Activated CD8-positive, alpha-beta memory T cell treated with anti-CD3 and anti-CD28 coated beads, Interleukin-2, amount 10 ng/mL, durations not matched to agents 7 days and 5 days (primary cell): ENCODE results near the gene TBX5. TPM values are rescaled to one million over a fixed set of nuclear protein-coding genes. Genes with fewer than 3 reads are reported as not detected.

Source experiments
- ATAC-seq: fragments of 150-1000 bp; cut with Tn5 transposase; one replicate; pipeline ENCODE4 v1.10.0; 2021; ENCODE audit warnings: moderate library complexity
- CTCF ChIA-PET: fragments of 350-600 bp; sonication (Branson Sonifier 250); formaldehyde crosslinking; loops from one replicate; lab custom pipeline; 2021; ENCODE audit warnings: antibody characterized with exemption; lab: Charles Lee
- DNase-seq: peaks from one replicate; pipeline ENCODE4 v3.0.0-alpha.2; 2020
- H3K27ac Mint-ChIP-seq: one replicate; pipeline ENCODE4 v1.8.0; 2021; ENCODE audit warnings: mild to moderate bottlenecking, mixed read lengths
- H3K27me3 Mint-ChIP-seq: one replicate; pipeline ENCODE4 v1.8.0; 2021; ENCODE audit warnings: mixed read lengths
- H3K36me3 Mint-ChIP-seq: one replicate; pipeline ENCODE4 v1.8.0; 2021; ENCODE audit warnings: mild to moderate bottlenecking, mixed read lengths
- H3K4me1 Mint-ChIP-seq: one replicate; pipeline ENCODE4 v1.8.0; 2021; ENCODE audit warnings: mixed read lengths
- H3K4me3 Mint-ChIP-seq: one replicate; pipeline ENCODE4 v1.8.0; 2021; ENCODE audit warnings: mild to moderate bottlenecking, moderate library complexity, mixed read lengths
- H3K9me3 Mint-ChIP-seq: one replicate; pipeline ENCODE4 v1.8.0; 2022; ENCODE audit warnings: low read depth, mixed read lengths
- total RNA-seq, 2 experiments: library from RNA; stranded (reverse); gene quantifications; one replicate each; pipeline ENCODE4 v1.2.3, GENCODE V29; 2021

TBX5 gene
- total RNA-seq, 2 experiments from 2014 or later, result not detected

GRCh38 chr12:114396869-114397719 is 8.8 kb downstream of the TBX5 start:
- DNase-seq (no peak), ATAC-seq (no peak)
- CTCF ChIA-PET, result no interaction called here
- Mint-ChIP-seq H3K36me3 (no peaks in the 10 kb centered on the region), H3K9me3 (no peaks in the 10 kb centered on the region), H3K27me3 (peaks cover 93% of the 10 kb centered on the region), H3K4me3 (no peak overlapping the region), H3K27ac (no peak overlapping the region), H3K4me1 (no peaks in the 10 kb centered on the region)

- H3K4me1 Mint-ChIP-seq, result no peaks in the 10 kb centered on the region
- H3K27ac Mint-ChIP-seq, result no peak overlapping the region
- H3K36me3 Mint-ChIP-seq, result no peaks in the 10 kb centered on the region
- peaks cover 90% of the 10 kb centered on the region for H3K27me3 Mint-ChIP-seq
- no peak for ATAC-seq
- no peak overlapping the region for H3K4me3 Mint-ChIP-seq
- no peak for DNase-seq
- no peaks in the 10 kb centered on the region for H3K9me3 Mint-ChIP-seq
- CTCF ChIA-PET, result no interaction called here
Observed at GRCh38 chr12:114396153-114396868, 9.6 kb downstream of the TBX5 start.

GRCh38 chr12:114395755-114396152 is 10.2 kb downstream of the TBX5 start:
- Mint-ChIP-seq H3K36me3 (no peaks in the 10 kb centered on the region), H3K9me3 (no peaks in the 10 kb centered on the region), H3K4me3 (no peak overlapping the region), H3K27ac (no peak overlapping the region), H3K27me3 (peaks cover 90% of the 10 kb centered on the region), H3K4me1 (no peaks in the 10 kb centered on the region)
- DNase-seq, result no peak
- no peak for ATAC-seq
- CTCF ChIA-PET, result no interaction called here

- DNase-seq (no peak), ATAC-seq (no peak)
- no peaks in the 10 kb centered on the region for H3K36me3 Mint-ChIP-seq
- no peaks in the 10 kb centered on the region for H3K9me3 Mint-ChIP-seq
- no peak overlapping the region for H3K27ac Mint-ChIP-seq
- H3K4me3 Mint-ChIP-seq, result no peak overlapping the region
- H3K4me1 Mint-ChIP-seq, result no peaks in the 10 kb centered on the region
- CTCF ChIA-PET, result no interaction called here
- H3K27me3 Mint-ChIP-seq, result peaks cover 86% of the 10 kb centered on the region
Observed at GRCh38 chr12:114395233-114395632, 10.7 kb downstream of the TBX5 start.

- Mint-ChIP-seq H3K27me3 (peaks cover 70% of the 10 kb centered on the region), H3K9me3 (no peaks in the 10 kb centered on the region), H3K36me3 (no peaks in the 10 kb centered on the region), H3K27ac (no peak overlapping the region), H3K4me3 (no peak overlapping the region), H3K4me1 (no peaks in the 10 kb centered on the region)
- DNase-seq, result no peak
- CTCF ChIA-PET, result interaction anchor here (0.5 kb wide), 1 partner anchor 86 kb away, joined by 3 read pairs; no protein-coding TSS in a partner anchor
- ATAC-seq, result no peak
Observed at GRCh38 chr12:114393569-114393968, 12.4 kb downstream of the TBX5 start.

GRCh38 chr12:114392909-114393308 is 13.0 kb downstream of the TBX5 start:
- H3K4me1 Mint-ChIP-seq, result no peaks in the 10 kb centered on the region
- no peaks in the 10 kb centered on the region for H3K36me3 Mint-ChIP-seq
- no peak overlapping the region for H3K27ac Mint-ChIP-seq
- CTCF ChIA-PET, result interaction anchor here (0.5 kb wide), 1 partner anchor 87 kb away, joined by 3 read pairs; no protein-coding TSS in a partner anchor
- DNase-seq, result no peak
- peaks cover 63% of the 10 kb centered on the region for H3K27me3 Mint-ChIP-seq
- ATAC-seq, result no peak
- H3K4me3 Mint-ChIP-seq, result no peak overlapping the region
- H3K9me3 Mint-ChIP-seq, result no peaks in the 10 kb centered on the region

- no peaks in the 10 kb centered on the region for H3K4me1 Mint-ChIP-seq
- no peaks in the 10 kb centered on the region for H3K9me3 Mint-ChIP-seq
- H3K27me3 Mint-ChIP-seq, result peaks cover 46% of the 10 kb centered on the region
- H3K27ac Mint-ChIP-seq, result no peak overlapping the region
- DNase-seq (no peak), ATAC-seq (no peak)
- CTCF ChIA-PET, result no interaction called here
- no peaks in the 10 kb centered on the region for H3K36me3 Mint-ChIP-seq
- no peak overlapping the region for H3K4me3 Mint-ChIP-seq
Observed at GRCh38 chr12:114391088-114391487, 14.9 kb downstream of the TBX5 start.

- Mint-ChIP-seq H3K4me3 (no peak overlapping the region), H3K36me3 (no peaks in the 10 kb centered on the region), H3K9me3 (peaks cover 3% of the 10 kb centered on the region), H3K27me3 (no peaks in the 10 kb centered on the region), H3K4me1 (no peaks in the 10 kb centered on the region), H3K27ac (no peak overlapping the region)
- CTCF ChIA-PET, result no interaction called here
- DNase-seq (no peak), ATAC-seq (no peak)
Observed at GRCh38 chr12:114384739-114385138, 21.2 kb downstream of the TBX5 start.

GRCh38 chr12:114381177-114381576 is 24.8 kb downstream of the TBX5 start:
- no peaks in the 10 kb centered on the region for H3K36me3 Mint-ChIP-seq
- CTCF ChIA-PET, result interaction anchor here (0.9 kb wide), 1 partner anchor 127 kb away, joined by 4 read pairs; no protein-coding TSS in a partner anchor
- H3K27ac Mint-ChIP-seq, result no peak overlapping the region
- no peaks in the 10 kb centered on the region for H3K4me1 Mint-ChIP-seq
- DNase-seq, result no peak
- no peak overlapping the region for H3K4me3 Mint-ChIP-seq
- no peak for ATAC-seq
- peaks cover 3% of the 10 kb centered on the region for H3K9me3 Mint-ChIP-seq
- H3K27me3 Mint-ChIP-seq, result no peaks in the 10 kb centered on the region

- no peaks in the 10 kb centered on the region for H3K27me3 Mint-ChIP-seq
- H3K4me3 Mint-ChIP-seq, result no peak overlapping the region
- no peak for DNase-seq
- H3K9me3 Mint-ChIP-seq, result peaks cover 2% of the 10 kb centered on the region
- no peaks in the 10 kb centered on the region for H3K36me3 Mint-ChIP-seq
- H3K27ac Mint-ChIP-seq, result no peak overlapping the region
- no peaks in the 10 kb centered on the region for H3K4me1 Mint-ChIP-seq
- CTCF ChIA-PET, result no interaction called here
- no peak for ATAC-seq
Observed at GRCh38 chr12:114371733-114372132, 34.2 kb downstream of the TBX5 start.

- Mint-ChIP-seq H3K9me3 (peaks cover 2% of the 10 kb centered on the region), H3K27me3 (no peaks in the 10 kb centered on the region), H3K27ac (no peak overlapping the region), H3K36me3 (no peaks in the 10 kb centered on the region), H3K4me3 (no peak overlapping the region), H3K4me1 (no peaks in the 10 kb centered on the region)
- ATAC-seq, result no peak
- CTCF ChIA-PET, result no interaction called here
- DNase-seq, result no peak
Observed at GRCh38 chr12:114371250-114371649, 34.7 kb downstream of the TBX5 start.

GRCh38 chr12:114368685-114369452 is 37.1 kb downstream of the TBX5 start:
- Mint-ChIP-seq H3K27ac (no peak overlapping the region), H3K9me3 (peaks cover 2% of the 10 kb centered on the region), H3K36me3 (no peaks in the 10 kb centered on the region), H3K4me1 (no peaks in the 10 kb centered on the region), H3K4me3 (no peak overlapping the region), H3K27me3 (no peaks in the 10 kb centered on the region)
- CTCF ChIA-PET, result no interaction called here
- DNase-seq (no peak), ATAC-seq (no peak)

GRCh38 chr12:114361992-114362391 is 44.0 kb downstream of the TBX5 start:
- H3K4me1 Mint-ChIP-seq, result no peaks in the 10 kb centered on the region
- no peak for DNase-seq
- no peak overlapping the region for H3K4me3 Mint-ChIP-seq
- no peaks in the 10 kb centered on the region for H3K36me3 Mint-ChIP-seq
- CTCF ChIA-PET, result no interaction called here
- ATAC-seq, result no peak
- H3K27me3 Mint-ChIP-seq, result no peaks in the 10 kb centered on the region
- H3K27ac Mint-ChIP-seq, result no peak overlapping the region
- peaks cover 4% of the 10 kb centered on the region for H3K9me3 Mint-ChIP-seq
